Measurements from ENCODE around the gene TOPAZ1. TPM values are rescaled to one million over a fixed set of nuclear protein-coding genes. Genes with fewer than 3 reads are reported as not detected.
A peak's percentile ranks its signal among the peaks of the same experiment; 100 is the strongest.

Gene TOPAZ1
- total RNA-seq, 1 experiment from 2014 or later: not detected

GRCh38 chr3:44340058-44340395 lies 98.3 kb downstream of the TOPAZ1 start:
- H3K9ac ChIP-seq (ENCODE audit: extremely low read depth, insufficient read length, low read length): no peak overlapping the region
- Mint-ChIP-seq H3K4me3 (peak overlapping the region; percentile 85 to 90), H3K27me3 (ENCODE audit: low read depth) (no peaks in the 10 kb centered on the region), H3K27ac (peak overlapping the region in 1 of 3 experiments; percentile 52; a peak in 2 of 7 replicates), H3K36me3 (ENCODE audit: insufficient read depth in 1 of 3, low read depth in 3 of 3) (peaks cover 0 to 9% (median 3%) of the 10 kb centered on the region in 3 experiments; a peak in 5 of 7 replicates), H3K4me1 (peaks cover 21% of the 10 kb centered on the region in 2 experiments), H3K9me3 (no peaks in the 10 kb centered on the region)
- H3K14ac ChIP-seq (ENCODE audit: insufficient read depth, low read length): no peak overlapping the region
- no peak for DNase-seq
- no peak overlapping the region for H4K8ac ChIP-seq (replicated peaks; ENCODE audit: insufficient read length, low read depth, low read length)
- H3K27ac ChIP-seq (ENCODE audit: insufficient read length, low read depth, low read length): no peak overlapping the region
- H3K56ac ChIP-seq (ENCODE audit: insufficient read length, low read depth, low read length): no peak overlapping the region
- no peak overlapping the region for H2AK5ac ChIP-seq (ENCODE audit: insufficient read length, low read length)
- no peak overlapping the region for H4K91ac ChIP-seq (ENCODE audit: insufficient read length, low read depth, low read length)
- H2AFZ ChIP-seq (ENCODE audit: low read length): no peak overlapping the region
- TF ChIP-seq CTCF (conservative IDR thresholded peaks at IDR 0.05): no peak
- no peak overlapping the region for H2BK20ac ChIP-seq (ENCODE audit: low read depth, low read length, poor library complexity, severe bottlenecking)
- no peak overlapping the region for H2BK15ac ChIP-seq (ENCODE audit: low read depth, low read length)
- WGBS (ENCODE audit: extremely low coverage, insufficient read length, low lambda C conversion rate): no CpG with 5 or more reads among the region's 3 CpGs
- H4K20me1 ChIP-seq (ENCODE audit: control insufficient read depth, insufficient read depth, insufficient read length): no peaks in the 10 kb centered on the region
- H4K5ac ChIP-seq (ENCODE audit: insufficient read length, low read depth, low read length): no peak overlapping the region
- H3K23me2 ChIP-seq (ENCODE audit: insufficient read length, low read depth, low read length, poor library complexity, severe bottlenecking): peaks cover 4% of the 10 kb centered on the region
- H3K4me2 ChIP-seq (ENCODE audit: insufficient read depth, insufficient read length, low read length): peak overlapping the region; percentile 64
- H3K4ac ChIP-seq (ENCODE audit: low read depth, low read length): no peak overlapping the region
- no peak overlapping the region for H3K23ac ChIP-seq (ENCODE audit: insufficient read length, low read depth, low read length)
- H3K79me1 ChIP-seq (ENCODE audit: insufficient read depth, low read depth, low read length, poor library complexity, severe bottlenecking): peaks cover 6% of the 10 kb centered on the region
- no peaks in the 10 kb centered on the region for H3K27me3 ChIP-seq (ENCODE audit: insufficient read depth, low read length)
- H2BK5ac ChIP-seq (ENCODE audit: insufficient read length, low read length): no peak overlapping the region
- H3T11ph ChIP-seq (ENCODE audit: low read length): no peak overlapping the region
- no peak overlapping the region for H3K18ac ChIP-seq (ENCODE audit: insufficient read length, low read depth, low read length)
- H3K4me1 ChIP-seq (ENCODE audit: insufficient read depth, low read length): no peaks in the 10 kb centered on the region
- H2BK120ac ChIP-seq (ENCODE audit: low read depth, low read length, poor library complexity, severe bottlenecking): no peak overlapping the region
- H3K9me3 ChIP-seq (ENCODE audit: control insufficient read depth, low read depth, low read length): no peaks in the 10 kb centered on the region
- H3K79me2 ChIP-seq (ENCODE audit: insufficient read depth, low read length): peaks cover 4% of the 10 kb centered on the region; the same call in 1 of the 2 replicates
- no peak overlapping the region for H2BK12ac ChIP-seq (ENCODE audit: insufficient read length, low read depth, low read length)
